Epithelial cell of esophagus (primary cell): ENCODE data around the gene L3MBTL4.

Source experiments
- DNase-seq: peaks from one replicate; pipeline ENCODE4 v3.0.0; 2010; ENCODE audit warnings: low read depth
- H3K4me3 ChIP-seq: 2 replicates; pipeline ENCODE4 v1.5.1; 2011; ENCODE audit warnings: mild to moderate bottlenecking, low read length, control low read depth
- TF ChIP-seq, protein P1 (sequence below): IDR thresholded peaks from 2 replicates; pipeline ENCODE4 v1.5.1; 2011; ENCODE audit warnings: low read depth, mild to moderate bottlenecking, low read length, control low read depth, inconsistent platforms; ENCODE audit not compliant: insufficient read depth; ENCODE audit errors: missing control alignments

Gene L3MBTL4

DNA sequence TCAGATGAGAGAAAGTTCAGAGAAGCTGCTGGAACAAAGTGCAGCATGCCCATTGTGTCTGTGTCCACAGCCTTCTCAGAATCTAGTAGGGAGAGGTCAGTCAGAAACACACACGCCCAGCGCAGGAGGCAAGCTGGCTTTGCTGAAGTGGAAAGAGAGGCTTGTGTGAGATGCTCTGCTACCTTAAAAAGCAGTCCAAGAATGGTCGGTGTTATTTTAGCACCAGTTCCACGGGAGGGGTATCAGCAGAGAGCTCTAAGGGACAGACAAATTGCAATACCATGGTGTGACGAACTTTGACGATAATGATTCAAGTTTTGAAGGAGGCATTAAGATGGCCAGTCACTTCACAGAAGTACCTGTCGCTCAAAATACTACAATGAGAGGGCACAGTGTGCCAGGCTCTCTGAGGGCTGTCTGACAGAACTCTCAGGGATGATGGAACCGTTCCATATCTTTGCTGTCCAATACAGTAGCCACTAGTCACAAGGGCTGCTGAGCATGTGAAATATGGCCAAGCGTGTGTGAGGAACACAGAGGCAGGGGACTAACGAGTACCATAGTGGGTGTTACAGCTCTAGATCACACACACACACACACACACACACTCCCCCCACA, 281.9 kb downstream of the L3MBTL4 start:
- TF ChIP-seq, protein P1, sequence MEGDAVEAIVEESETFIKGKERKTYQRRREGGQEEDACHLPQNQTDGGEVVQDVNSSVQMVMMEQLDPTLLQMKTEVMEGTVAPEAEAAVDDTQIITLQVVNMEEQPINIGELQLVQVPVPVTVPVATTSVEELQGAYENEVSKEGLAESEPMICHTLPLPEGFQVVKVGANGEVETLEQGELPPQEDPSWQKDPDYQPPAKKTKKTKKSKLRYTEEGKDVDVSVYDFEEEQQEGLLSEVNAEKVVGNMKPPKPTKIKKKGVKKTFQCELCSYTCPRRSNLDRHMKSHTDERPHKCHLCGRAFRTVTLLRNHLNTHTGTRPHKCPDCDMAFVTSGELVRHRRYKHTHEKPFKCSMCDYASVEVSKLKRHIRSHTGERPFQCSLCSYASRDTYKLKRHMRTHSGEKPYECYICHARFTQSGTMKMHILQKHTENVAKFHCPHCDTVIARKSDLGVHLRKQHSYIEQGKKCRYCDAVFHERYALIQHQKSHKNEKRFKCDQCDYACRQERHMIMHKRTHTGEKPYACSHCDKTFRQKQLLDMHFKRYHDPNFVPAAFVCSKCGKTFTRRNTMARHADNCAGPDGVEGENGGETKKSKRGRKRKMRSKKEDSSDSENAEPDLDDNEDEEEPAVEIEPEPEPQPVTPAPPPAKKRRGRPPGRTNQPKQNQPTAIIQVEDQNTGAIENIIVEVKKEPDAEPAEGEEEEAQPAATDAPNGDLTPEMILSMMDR: no peak
- no peak overlapping the region for H3K4me3 ChIP-seq
- no peak for DNase-seq

DNA sequence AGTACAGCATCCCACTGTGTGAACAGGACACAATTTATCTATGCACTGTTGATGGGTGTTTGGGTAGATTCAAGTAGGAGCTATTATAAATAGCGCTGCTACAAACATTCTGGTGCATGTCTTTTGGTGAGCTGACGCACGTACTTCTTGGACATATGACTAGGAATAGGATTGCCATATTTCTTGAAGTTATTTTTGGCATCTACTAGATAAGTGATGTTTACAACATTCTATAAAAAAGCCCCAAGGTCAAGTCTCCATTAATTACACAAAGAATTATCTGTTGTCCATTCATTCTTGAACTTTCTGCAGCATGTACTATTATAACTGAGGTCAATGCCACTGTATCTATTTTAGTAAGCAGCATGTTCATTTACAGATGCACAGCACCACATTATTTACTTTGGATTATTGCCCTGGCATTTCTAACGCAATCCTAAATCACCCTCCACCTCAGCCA, 293.9 kb downstream of the L3MBTL4 start:
- TF ChIP-seq, protein P1: no peak
- DNase-seq: no peak

DNA sequence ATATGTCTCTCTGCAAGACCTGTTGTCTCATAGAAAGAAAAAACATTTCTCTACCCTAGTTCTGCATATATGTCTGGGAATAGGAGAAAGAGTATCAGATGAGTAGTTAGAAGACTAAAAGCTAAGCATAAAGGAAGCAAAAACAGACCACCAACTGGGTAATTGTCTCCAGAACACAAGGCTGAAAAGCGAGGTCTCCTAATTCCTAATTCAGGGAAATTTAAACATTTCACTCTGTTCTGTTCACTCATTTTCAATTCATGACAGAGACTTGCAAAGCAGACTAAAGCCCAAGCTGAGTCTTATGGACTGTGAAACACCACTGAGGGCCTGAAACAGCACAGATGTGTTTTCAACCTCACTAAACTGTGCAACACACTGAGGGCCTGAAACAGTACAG, 294.9 kb downstream of the L3MBTL4 start:
- no peak for DNase-seq
- TF ChIP-seq, protein P1: no peak

More for the DNA sequence above, 293.9 kb downstream of the L3MBTL4 start:
- no peak overlapping the region for H3K4me3 ChIP-seq

DNA sequence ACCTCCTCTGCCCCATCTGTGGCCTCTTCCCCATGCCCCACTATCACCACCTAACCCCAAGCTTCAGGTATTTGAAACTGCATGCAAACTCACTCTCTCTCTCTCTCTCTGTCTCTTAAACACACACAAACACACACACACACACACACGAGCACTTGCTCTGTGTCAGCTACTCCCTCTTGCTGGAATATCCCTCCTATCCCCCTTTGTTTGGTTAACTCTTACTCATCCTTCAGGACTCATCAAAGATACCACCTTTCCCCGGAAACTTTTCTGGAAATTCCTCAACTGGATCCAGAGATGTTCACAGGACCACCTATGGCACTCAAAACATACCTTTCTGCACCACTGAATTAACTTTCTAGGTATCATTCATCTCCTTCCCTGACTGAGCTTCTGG, 296.6 kb downstream of the L3MBTL4 start:
- DNase-seq: no peak
- TF ChIP-seq, protein P1: no peak
- H3K4me3 ChIP-seq: no peak overlapping the region

More for the DNA sequence above, 294.9 kb downstream of the L3MBTL4 start:
- no peak overlapping the region for H3K4me3 ChIP-seq

DNA sequence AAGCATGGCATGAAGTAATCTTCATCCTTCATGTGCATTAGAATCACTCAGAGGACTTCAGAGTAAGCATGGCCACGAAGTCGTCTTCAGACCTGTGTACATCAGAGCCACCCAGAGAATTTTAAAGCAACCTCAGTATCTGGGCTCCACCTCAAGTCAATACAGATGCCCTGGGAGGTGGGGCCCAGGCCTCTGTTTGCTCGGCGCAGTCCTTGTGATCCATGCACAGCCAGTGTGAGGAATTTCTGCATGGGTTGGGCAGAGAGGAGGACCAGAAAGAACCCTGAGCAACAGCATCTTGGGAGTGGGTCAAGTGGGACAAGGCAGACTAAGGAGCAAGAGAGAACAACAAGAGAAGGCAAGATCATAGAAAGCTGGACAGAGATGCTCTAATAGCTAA, 299.0 kb downstream of the L3MBTL4 start:
- TF ChIP-seq, protein P1: no peak
- no peak overlapping the region for H3K4me3 ChIP-seq
- no peak for DNase-seq

DNA sequence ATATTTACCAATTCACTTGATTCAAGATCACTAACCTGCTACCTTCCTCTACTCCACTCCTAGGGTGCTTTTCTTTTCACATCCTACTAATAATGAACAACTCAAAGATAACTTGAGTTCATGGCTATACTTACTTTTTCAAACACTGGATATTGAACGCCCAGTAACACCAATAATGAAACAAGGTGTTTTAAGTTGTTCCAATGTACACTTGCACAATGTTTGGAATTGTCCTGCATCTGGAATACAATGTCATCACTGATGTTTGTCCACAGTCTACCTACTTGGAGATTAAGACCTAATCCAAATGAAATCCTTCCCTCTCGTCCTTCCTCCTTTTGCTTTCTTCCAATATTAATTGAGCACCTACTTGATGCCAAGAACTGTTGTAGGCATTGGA, 301.1 kb downstream of the L3MBTL4 start:
- no peak for DNase-seq

More for the DNA sequence above, 301.1 kb downstream of the L3MBTL4 start:
- TF ChIP-seq, protein P1: no peak
- H3K4me3 ChIP-seq: no peak overlapping the region
